MV-4-11 (cell line): ENCODE results near the gene NFAT5.
"Not testable (repeated sequence)": the region's sequence is repeated elsewhere in the genome, so short reads cannot be mapped to it uniquely, and the experiment has no call there.

Experiments used
- DNase-seq: peaks from one replicate; lab custom pipeline; 2025; lab: John Stamatoyannopoulos, UW

Gene NFAT5

GRCh38 chr16:69707920-69708683, 142.3 kb downstream of the NFAT5 start:
- no peak for DNase-seq

- peak; percentile 52 for DNase-seq
Measured at GRCh38 chr16:69709456-69710084, 143.8 kb downstream of the NFAT5 start.

- DNase-seq, result no peak
Measured at GRCh38 chr16:69711115-69711740, 145.5 kb downstream of the NFAT5 start.

DNA sequence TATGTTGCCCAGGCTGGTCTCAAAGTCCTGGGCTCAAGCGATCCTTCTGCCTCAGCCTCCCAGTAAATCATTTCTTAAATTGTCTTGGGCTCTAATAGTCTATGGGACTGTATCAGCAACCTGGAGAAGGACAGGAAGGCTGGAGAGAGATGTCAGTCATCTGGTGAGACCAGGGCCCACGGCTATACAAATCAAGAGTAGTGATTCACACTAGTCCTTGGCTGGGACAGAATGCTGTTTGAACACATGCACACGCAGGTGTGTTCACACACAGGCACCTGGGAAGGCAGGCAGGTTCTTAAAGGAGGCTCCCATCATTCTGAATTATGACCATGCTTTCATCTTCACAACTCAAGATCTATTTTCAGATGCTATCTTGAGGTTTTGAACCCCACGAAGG, 146.5 kb downstream of the NFAT5 start:
- no peak for DNase-seq

GRCh38 chr16:69712914-69713581, 147.3 kb downstream of the NFAT5 start:
- no peak for DNase-seq

GRCh38 chr16:69717066-69717465, 151.3 kb downstream of the NFAT5 start:
- DNase-seq, result no peak

DNA sequence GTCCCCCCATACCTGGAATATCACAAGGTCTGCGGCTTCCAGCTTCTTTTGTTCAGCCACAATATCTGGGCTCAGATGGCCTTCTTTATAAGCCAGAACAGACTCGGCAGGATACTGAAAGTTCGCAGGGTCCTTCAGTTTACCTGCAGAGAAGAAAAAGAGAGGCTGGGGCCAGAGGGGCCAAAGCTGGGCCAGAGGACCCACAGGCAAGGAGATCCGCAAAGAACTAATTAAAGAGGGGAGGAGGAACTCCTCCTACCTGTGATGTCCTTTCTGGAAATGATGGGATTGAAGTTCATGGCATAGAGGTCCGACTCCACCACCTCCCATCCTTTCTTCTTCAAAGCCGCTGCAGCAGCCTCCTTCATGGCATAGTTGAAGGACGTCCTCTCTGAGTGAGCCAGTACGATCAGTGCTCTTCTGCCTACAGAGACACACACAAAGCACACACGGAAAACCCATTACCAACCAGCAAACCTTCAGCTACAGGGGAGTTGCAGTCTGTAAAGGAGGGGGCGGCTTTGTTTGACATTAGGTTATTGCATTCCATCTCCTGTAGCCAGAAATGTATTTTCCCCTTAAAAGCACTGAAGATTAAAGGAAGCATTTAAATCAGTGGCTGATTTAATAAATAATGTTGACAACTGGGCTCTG, 152.5 kb downstream of the NFAT5 start:
- DNase-seq, result no peak

DNA sequence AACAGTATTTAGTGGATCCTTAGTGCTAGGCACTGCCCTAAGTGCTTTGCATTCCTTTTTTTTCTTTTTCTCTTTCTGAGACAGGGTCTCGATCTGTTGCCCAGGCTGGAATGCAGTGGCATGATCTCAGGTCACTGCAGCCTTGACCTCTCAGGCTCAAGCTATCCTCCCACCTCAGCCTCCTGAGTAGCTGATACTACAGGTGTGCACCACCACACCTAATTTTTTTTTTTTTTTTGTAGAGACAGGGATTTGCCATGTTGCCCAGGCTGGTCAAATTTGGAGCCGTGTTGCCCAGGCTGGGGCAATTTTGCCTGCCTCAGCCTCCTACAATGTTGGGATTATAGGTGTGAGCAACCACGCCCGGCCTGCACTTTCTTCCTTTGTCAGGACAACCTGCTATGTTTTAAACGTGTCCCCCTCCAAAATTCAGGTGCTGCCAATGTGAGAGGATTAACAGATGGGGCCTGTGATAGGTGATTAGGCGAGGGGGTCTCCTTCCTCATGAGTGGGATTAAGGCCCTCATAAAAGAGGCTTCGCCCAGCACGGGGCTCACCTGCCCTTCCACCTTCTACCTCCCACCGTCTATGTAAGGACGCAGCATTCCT, 155.2 kb downstream of the NFAT5 start:
- DNase-seq, result no peak

- DNase-seq, result no peak
Measured at GRCh38 chr16:69721441-69721957, 155.7 kb downstream of the NFAT5 start.

DNA sequence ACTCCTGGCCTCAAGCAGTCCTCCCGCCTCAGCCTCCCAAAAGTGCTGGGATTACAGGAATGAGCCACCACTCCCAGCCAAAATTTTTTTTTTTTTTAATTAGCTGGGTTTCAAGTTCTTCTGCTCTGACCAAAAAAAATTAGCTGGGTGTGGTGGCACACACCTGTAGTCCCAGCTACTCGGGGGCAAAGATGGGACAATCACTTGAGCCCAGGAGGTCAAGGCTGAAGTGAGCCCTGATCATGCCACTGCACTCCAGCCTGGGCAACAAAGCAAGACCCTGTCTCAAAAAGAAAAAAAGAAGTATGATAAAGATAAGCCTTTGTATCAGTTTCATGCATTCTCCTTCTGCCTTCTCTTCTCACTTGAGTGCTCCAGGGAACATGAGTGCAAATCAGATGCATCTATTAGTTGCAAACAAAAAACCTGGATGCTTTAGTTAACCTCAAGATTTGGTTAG, 158.7 kb downstream of the NFAT5 start:
- DNase-seq, result no peak

- DNase-seq, result no peak
Measured at GRCh38 chr16:69724981-69725479, 159.3 kb downstream of the NFAT5 start.

GRCh38 chr16:69725480-69726312, 159.9 kb downstream of the NFAT5 start:
- no peak for DNase-seq

DNA sequence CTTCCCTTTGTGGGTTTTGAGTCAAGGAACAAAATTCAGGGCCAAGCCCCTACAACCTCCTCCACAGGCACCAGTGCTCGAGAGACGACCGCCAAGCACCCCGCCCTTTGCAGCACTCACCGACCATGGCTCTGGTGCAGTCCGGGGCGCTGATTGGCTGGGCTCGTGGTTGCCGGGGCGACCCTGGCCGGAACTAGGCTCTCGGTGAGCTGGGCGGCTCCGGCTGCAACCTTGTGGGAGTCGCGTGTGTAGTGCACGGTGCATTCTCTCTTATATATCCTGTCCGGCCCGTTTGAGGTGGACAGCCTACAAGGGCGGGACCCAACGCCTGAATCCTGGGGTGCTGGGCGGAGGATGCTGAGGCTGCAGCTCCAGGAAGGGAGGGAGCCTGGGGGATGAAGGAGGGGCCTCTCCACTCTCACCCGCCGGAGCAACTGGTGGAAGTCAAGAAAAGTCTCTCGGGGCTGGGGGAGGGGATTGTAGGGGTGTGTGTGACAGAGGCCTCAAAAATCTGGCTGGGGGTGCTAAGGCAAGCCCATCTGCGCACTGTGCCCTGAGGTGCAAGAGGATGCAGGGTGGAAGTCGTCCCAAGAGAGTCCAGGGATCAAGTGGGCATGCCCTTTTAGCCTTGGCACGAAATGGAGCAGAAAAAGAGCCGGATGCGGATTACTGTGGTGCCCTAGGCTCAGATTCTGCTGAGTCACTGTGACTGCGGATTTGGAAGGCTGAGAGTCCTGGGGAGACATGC, 160.7 kb downstream of the NFAT5 start, which contains the start of gene NQO1:
NQO1 (minus strand) TSS at position 248 of the 748 bp plus-strand sequence; CDS start at position 127, 121 bp downstream.
- DNase-seq, result peak; percentile 86

DNA sequence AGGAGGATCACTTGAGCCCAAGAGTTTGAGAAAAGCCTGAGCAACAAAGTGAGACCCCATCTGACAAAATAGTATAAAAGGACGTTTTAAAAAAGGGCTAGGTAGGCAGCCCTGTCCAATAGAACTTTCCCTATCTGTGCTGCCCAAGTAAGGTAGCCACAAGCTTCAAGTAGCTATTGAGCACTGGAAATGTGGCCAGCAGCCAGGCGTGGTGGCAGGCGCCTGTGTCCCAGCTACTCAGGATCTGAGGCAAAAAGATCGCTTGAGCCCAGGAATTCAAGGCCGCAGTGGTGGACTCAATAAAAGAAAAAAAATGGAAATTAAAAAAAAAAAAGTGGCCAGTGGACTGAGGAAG, 162.1 kb downstream of the NFAT5 start:
- DNase-seq, result no peak

DNA sequence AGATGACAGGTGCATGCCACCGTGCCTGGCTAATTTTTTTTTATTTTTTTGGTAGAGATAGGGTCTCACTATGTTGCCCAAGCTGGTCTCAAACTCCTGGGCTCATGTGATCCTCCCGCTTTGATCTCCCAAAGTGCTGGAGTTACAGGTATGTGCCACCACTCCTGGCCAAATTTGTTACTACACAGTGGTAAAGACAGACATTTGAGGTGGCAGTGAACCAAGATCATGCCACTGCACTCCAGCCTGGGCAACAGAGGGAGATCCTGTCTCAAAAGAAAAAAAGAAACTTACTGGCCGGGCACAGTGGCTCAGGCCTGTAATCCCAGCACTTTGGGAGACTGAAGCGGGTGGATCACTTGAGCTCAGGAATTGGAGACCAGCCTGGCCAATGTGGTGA, 163.3 kb downstream of the NFAT5 start:
- not testable (repeated sequence) for DNase-seq

DNA sequence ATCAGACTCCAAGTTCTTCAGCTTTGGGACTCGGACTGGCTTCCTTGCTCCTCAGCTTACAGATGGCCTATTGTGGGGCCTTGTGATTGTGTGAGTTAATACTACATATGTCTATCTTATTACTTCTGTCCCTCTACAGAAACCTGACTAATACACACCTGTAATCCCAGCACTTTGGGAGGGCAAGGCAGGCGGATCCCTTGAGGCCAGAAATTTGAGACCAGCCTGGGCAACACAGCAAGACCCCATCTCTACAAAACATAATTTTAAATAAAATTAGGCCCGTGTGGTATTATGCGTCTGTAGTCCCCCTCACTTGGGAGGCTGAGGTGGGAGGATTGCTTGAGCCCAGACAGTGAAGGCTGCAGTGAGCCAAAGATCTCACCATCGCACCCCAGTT, 165.5 kb downstream of the NFAT5 start:
- DNase-seq, result not testable (repeated sequence)

GRCh38 chr16:69732101-69732500, 166.3 kb downstream of the NFAT5 start:
- no peak for DNase-seq

DNA sequence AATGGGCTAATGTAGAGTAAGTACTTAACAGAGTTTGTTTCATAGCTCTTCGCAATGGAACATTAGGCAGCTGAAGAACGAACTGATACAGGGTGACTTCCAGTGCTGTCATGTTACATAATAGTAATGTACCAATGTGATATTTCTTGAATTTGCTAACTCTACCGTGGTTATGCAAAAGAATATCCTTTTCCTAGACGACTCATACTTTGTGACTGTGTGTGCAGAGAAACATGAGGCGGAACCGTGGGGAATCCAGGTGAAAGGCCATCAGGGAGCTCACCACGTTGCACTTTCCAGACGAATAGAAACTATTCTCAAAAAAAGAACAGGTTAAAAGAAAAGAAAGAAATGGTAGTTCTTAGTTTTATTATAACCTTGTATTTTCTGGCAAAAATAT, 175.8 kb downstream of the NFAT5 start:
- DNase-seq, result no peak
